K562 (cell line): ENCODE measurements around the gene TSC22D2. TPM values are rescaled to one million over a fixed set of nuclear protein-coding genes. Genes with fewer than 3 reads are reported as not detected.
A peak's percentile ranks its signal among the peaks of the same experiment; 100 is the strongest.

Experiments
- CBX3 ChIP-seq, 2 experiments: IDR thresholded peaks; 1 replicate in 1 of 2; 2 replicates in 1 of 2; pipeline ENCODE4 v1.6.1; 2012; ENCODE audit warnings: inconsistent platforms in 2 of 2, low read length in 2 of 2, borderline replicate concordance in 1 of 2, control low read depth in 1 of 2
- CC2D1A ChIP-seq: fragments of 450-650 bp; IDR thresholded peaks from 2 replicates; pipeline ENCODE4 v1.6.1; 2017; ENCODE audit warnings: mild to moderate bottlenecking
- ETV5 ChIP-seq: sonication (generic); formaldehyde crosslinking; IDR thresholded peaks from 2 replicates; pipeline ENCODE4 v1.4.0; 2020; ENCODE audit warnings: low read depth, mild to moderate bottlenecking, missing genetic modification reagents
- FUS ChIP-seq: fragments of 200-400 bp; formaldehyde crosslinking; optimal IDR thresholded peaks from 2 replicates; pipeline ENCODE3; 2017; ENCODE audit warnings: low read depth, low read length
- NR2C2 ChIP-seq, 2 experiments: fragments of 200-800 bp in 1 of 2; sonication (Bioruptor generic) in 1 of 2; sonication (generic) in 1 of 2; formaldehyde crosslinking in 1 of 2; IDR thresholded peaks; 2 replicates each; pipeline versions ENCODE4 v1.6.1 to v1.8.0; 2016 to 2022; ENCODE audit warnings: mild to moderate bottlenecking in 1 of 2, missing compliant biosample characterization in 1 of 2, missing genetic modification characterization in 1 of 2, missing genetic modification reagents in 1 of 2
- NR4A1 ChIP-seq, 2 experiments: fragments of 250-450 bp in 1 of 2; fragments of 450-650 bp in 1 of 2; sonication (Bioruptor Pico) in 1 of 2; IDR thresholded peaks; 2 replicates each; pipeline versions ENCODE4 v1.4.0 to v1.6.1; 2016 to 2020; ENCODE audit warnings: mild to moderate bottlenecking in 2 of 2, missing compliant biosample characterization in 1 of 2, missing genetic modification characterization in 1 of 2, moderate library complexity in 1 of 2
- POLR3G ChIP-seq: IDR thresholded peaks from 2 replicates; pipeline ENCODE4 v1.6.1; 2011; ENCODE audit not compliant: insufficient read length, insufficient replicate concordance; ENCODE audit errors: extremely low read depth
- TCF7L2 ChIP-seq: fragments of 150-350 bp; IDR thresholded peaks from 2 replicates; pipeline ENCODE4 v1.6.1; 2016; ENCODE audit warnings: low read depth, mild to moderate bottlenecking, low read length, moderate library complexity
- TFAM ChIP-seq: fragments of 250-450 bp; sonication (Bioruptor Pico); conservative IDR thresholded peaks from 2 replicates; pipeline ENCODE4 v1.5.0; 2021; ENCODE audit warnings: mild to moderate bottlenecking, moderate library complexity
- TRIM24 ChIP-seq, 2 experiments: fragments of 450-650 bp; IDR thresholded peaks; 2 replicates each; pipeline ENCODE4 v1.6.1; 2016
- ZFPM2 ChIP-seq: fragments of 250-450 bp; sonication (Bioruptor Pico); IDR thresholded peaks from 2 replicates; pipeline ENCODE4 v1.5.1; 2022; ENCODE audit warnings: mild to moderate bottlenecking
- ZNF175 ChIP-seq: fragments of 200-800 bp; sonication (Bioruptor generic); IDR thresholded peaks from 2 replicates; pipeline ENCODE4 v1.6.1; 2016; ENCODE audit warnings: low read depth, mild to moderate bottlenecking, missing genetic modification characterization, missing compliant biosample characterization
- ZNF785 ChIP-seq: fragments of 250-450 bp; sonication (Bioruptor Pico); IDR thresholded peaks from 2 replicates; pipeline ENCODE4 v1.4.0; 2020; ENCODE audit warnings: mild to moderate bottlenecking
- ZNF79 ChIP-seq: fragments of 250-450 bp; sonication (Bioruptor Pico); IDR thresholded peaks from 2 replicates; pipeline ENCODE4 v1.4.0; 2020; ENCODE audit warnings: low read depth, mild to moderate bottlenecking, moderate library complexity
- polyA plus RNA-seq, 8 experiments: library from polyadenylated mRNA; depleted of rRNA in 4 of 8; stranded (reverse) in 5 of 8; unstranded in 3 of 8; fragments of >200 nt; fragmentation: Nextera tagmentation in 2 of 8; fragmentation: Illumina TruSeq in 1 of 8; extraction: Ambion mirVana in 2 of 8; extraction: Trizol in 1 of 8; gene quantifications; 2 replicates each; pipeline versions ENCODE4 v1.2.1 to v1.2.3, GENCODE V29; 2011 to 2014; ENCODE audit warnings: inconsistent platforms in 1 of 8, missing spikeins in 1 of 8
- total RNA-seq, 7 experiments: library from RNA; depleted of rRNA in 6 of 7; stranded (reverse); fragments of >200 nt in 6 of 7; fragmentation: Illumina TruSeq in 2 of 7; extraction: Trizol in 2 of 7; gene quantifications; 2 replicates each; pipeline versions ENCODE4 v1.2.1 to v1.2.3, GENCODE V29; 2011 to 2021; ENCODE audit warnings: low replicate concordance in 1 of 7
- TF ChIP-seq, protein P1 (sequence below): fragments of 450-650 bp; IDR thresholded peaks from 2 replicates; pipeline ENCODE4 v1.6.1; 2014; ENCODE audit warnings: low read depth, mild to moderate bottlenecking, moderate library complexity, borderline replicate concordance
- TF ChIP-seq, protein P2 (sequence below): sonication (generic); formaldehyde crosslinking; IDR thresholded peaks from 2 replicates; pipeline ENCODE4 v1.8.1; 2023; ENCODE audit warnings: mild to moderate bottlenecking, missing genetic modification reagents, moderate library complexity
- TF ChIP-seq, protein P3 (sequence below): sonication (generic); formaldehyde crosslinking; IDR thresholded peaks from 2 replicates; pipeline ENCODE4 v1.8.0; 2022; ENCODE audit warnings: mild to moderate bottlenecking, missing genetic modification reagents, borderline replicate concordance
- TF ChIP-seq, protein P4 (sequence below): fragments of 450-650 bp; IDR thresholded peaks from 2 replicates; pipeline ENCODE4 v1.6.1; 2016; ENCODE audit warnings: missing biosample characterization, missing genetic modification characterization
- TF ChIP-seq, protein P5 (sequence below): sonication (generic); formaldehyde crosslinking; IDR thresholded peaks from 2 replicates; pipeline ENCODE4 v1.5.0; 2020; ENCODE audit warnings: missing genetic modification reagents

Gene TSC22D2
- total and polyA plus RNA-seq, 9 of the 15 experiments (the other 6 are each of a cell fraction or from before 2014, with no cell fraction given): 5.5 to 44.0 (median 19.3) TPM

DNA sequence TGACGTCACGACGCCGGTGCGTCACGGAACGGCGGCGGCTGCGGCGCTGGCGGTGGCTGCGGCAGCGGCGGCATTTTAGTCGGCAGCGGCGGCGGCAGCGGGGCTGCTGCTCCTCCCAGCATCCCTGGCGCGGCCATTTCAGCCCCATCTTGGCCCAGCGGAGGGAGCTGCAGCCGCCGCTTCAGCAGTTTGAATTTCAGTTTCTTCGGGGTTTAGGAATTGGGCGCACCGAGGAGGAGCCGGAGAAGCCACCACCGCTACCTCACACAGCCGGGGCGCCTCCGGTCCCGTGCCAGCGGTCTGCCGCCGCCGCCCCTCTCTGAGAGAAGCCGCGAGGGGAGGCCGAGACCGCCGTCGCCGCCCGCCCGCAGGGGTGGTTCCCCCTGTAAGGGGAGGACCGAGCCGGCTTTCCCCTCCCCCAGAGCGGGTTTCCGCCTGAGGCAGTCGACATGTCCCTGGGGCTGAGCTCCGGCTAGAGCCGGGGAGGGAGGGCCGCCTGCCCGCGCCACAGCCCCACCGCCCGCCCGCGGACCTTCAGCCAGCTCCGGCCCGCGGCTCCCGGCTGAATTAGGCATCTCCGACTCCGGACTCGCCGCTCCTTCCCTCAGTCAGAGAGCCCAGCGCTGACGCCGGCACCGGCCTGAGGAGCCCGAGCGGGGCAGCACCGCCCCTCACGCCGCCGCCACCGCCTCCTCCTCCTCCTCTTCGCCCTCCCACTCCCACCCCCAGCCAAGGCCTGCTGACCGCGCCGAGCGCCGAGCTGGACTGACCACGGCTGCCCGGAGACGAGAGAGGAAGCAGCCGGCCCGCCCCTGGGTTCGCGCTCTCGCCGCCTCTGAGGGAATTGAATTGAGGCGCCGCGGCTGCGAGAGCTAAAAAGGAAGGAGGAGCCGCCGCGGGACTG, at the start of gene TSC22D2 (continued):
- TF ChIP-seq, protein P1, sequence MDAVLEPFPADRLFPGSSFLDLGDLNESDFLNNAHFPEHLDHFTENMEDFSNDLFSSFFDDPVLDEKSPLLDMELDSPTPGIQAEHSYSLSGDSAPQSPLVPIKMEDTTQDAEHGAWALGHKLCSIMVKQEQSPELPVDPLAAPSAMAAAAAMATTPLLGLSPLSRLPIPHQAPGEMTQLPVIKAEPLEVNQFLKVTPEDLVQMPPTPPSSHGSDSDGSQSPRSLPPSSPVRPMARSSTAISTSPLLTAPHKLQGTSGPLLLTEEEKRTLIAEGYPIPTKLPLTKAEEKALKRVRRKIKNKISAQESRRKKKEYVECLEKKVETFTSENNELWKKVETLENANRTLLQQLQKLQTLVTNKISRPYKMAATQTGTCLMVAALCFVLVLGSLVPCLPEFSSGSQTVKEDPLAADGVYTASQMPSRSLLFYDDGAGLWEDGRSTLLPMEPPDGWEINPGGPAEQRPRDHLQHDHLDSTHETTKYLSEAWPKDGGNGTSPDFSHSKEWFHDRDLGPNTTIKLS: 0 out of 2 replicates have a peak, but pooled peaks have one; percentile 27
- TF ChIP-seq, protein P2, sequence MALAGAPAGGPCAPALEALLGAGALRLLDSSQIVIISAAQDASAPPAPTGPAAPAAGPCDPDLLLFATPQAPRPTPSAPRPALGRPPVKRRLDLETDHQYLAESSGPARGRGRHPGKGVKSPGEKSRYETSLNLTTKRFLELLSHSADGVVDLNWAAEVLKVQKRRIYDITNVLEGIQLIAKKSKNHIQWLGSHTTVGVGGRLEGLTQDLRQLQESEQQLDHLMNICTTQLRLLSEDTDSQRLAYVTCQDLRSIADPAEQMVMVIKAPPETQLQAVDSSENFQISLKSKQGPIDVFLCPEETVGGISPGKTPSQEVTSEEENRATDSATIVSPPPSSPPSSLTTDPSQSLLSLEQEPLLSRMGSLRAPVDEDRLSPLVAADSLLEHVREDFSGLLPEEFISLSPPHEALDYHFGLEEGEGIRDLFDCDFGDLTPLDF (CRISPR knock-in tag): no peak; the same call in 1 of the 2 replicates
- no peak for TF ChIP-seq FUS
- TF ChIP-seq NR4A1 (CRISPR knock-in tag; IDR thresholded peaks at IDR 0.05): no peak
- TF ChIP-seq NR4A1 (tag; IDR thresholded peaks at IDR 0.05): 0 out of 2 replicates have a peak, but pooled peaks have one; percentile 36
- TF ChIP-seq CBX3 (IDR thresholded peaks at IDR 0.05; ENCODE audit: borderline replicate concordance in 1 of 2, low read length in 2 of 2): no peak; a peak in 1 of 3 replicates
- no peak for TF ChIP-seq POLR3G
- TF ChIP-seq, protein P3, sequence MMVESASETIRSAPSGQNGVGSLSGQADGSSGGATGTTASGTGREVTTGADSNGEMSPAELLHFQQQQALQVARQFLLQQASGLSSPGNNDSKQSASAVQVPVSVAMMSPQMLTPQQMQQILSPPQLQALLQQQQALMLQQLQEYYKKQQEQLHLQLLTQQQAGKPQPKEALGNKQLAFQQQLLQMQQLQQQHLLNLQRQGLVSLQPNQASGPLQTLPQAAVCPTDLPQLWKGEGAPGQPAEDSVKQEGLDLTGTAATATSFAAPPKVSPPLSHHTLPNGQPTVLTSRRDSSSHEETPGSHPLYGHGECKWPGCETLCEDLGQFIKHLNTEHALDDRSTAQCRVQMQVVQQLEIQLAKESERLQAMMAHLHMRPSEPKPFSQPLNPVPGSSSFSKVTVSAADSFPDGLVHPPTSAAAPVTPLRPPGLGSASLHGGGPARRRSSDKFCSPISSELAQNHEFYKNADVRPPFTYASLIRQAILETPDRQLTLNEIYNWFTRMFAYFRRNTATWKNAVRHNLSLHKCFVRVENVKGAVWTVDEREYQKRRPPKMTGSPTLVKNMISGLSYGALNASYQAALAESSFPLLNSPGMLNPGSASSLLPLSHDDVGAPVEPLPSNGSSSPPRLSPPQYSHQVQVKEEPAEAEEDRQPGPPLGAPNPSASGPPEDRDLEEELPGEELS (CRISPR knock-in tag): no peak
- 0 out of 2 replicates have a peak, but pooled peaks have one; percentile 54 for TF ChIP-seq ZNF175 (CRISPR knock-in tag)
- no peak; a peak in 1 of 4 replicates for TF ChIP-seq TRIM24 (IDR thresholded peaks at IDR 0.05)
- no peak for TF ChIP-seq ZFPM2
- TF ChIP-seq, protein P4, sequence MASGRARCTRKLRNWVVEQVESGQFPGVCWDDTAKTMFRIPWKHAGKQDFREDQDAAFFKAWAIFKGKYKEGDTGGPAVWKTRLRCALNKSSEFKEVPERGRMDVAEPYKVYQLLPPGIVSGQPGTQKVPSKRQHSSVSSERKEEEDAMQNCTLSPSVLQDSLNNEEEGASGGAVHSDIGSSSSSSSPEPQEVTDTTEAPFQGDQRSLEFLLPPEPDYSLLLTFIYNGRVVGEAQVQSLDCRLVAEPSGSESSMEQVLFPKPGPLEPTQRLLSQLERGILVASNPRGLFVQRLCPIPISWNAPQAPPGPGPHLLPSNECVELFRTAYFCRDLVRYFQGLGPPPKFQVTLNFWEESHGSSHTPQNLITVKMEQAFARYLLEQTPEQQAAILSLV (tag): no peak
- TF ChIP-seq TCF7L2: no peak
- TF ChIP-seq TFAM (CRISPR knock-in tag): no peak
- no peak for TF ChIP-seq ZNF785 (CRISPR knock-in tag)
- TF ChIP-seq, protein P5, sequence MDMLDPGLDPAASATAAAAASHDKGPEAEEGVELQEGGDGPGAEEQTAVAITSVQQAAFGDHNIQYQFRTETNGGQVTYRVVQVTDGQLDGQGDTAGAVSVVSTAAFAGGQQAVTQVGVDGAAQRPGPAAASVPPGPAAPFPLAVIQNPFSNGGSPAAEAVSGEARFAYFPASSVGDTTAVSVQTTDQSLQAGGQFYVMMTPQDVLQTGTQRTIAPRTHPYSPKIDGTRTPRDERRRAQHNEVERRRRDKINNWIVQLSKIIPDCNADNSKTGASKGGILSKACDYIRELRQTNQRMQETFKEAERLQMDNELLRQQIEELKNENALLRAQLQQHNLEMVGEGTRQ (CRISPR knock-in tag): no peak; the same call in 1 of the 2 replicates
- TF ChIP-seq NR2C2 (CRISPR knock-in tag; IDR thresholded peaks at IDR 0.05): no peak
- TF ChIP-seq NR2C2 (tag; IDR thresholded peaks at IDR 0.05): peak; percentile 60
- TF ChIP-seq CC2D1A: no peak
- peak; percentile 50 for TF ChIP-seq ETV5 (CRISPR knock-in tag)
- no peak for TF ChIP-seq ZNF79 (CRISPR knock-in tag)
